Activated CD8-positive, alpha-beta memory T cell treated with anti-CD3 and anti-CD28 coated beads for 48 hours (primary cell): ENCODE results near the gene SMPX.
A peak's percentile ranks its signal among the peaks of the same experiment; 100 is the strongest.
"Not testable (repeated sequence)": the region's sequence is repeated elsewhere in the genome, so short reads cannot be mapped to it uniquely, and the experiment has no call there.

ENCODE experiments used
- DNase-seq, 3 experiments: peaks; one replicate each; pipeline ENCODE4 v3.0.0-alpha.2; 2020; ENCODE audit warnings: low read depth in 2 of 3, low spot score in 2 of 3

Gene SMPX

DNA sequence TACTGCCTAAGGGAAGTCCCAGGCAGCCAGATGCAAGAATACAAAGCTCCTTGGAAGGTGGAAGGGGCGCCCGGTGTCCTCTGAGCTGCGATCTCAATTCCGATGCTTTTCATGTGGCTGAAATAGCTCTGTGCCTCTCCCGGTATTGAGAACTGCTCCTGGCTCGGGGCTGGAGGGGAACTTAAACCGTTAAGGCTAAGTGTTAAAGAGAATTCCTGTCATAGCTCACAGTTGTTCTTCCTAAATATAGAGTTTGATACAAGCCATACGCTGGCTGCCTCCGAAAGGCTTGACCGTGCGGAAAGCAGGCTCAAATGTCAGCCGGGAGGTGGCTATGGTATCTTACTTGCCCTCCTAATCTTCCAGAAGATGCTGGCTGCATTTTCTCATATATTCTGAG lies at the start of gene SMPX:
SMPX (minus strand) TSS at position 157 of the 400 bp plus-strand sequence. CDS start 3,826 bp downstream, outside the sequence.
- no peak for DNase-seq

DNA sequence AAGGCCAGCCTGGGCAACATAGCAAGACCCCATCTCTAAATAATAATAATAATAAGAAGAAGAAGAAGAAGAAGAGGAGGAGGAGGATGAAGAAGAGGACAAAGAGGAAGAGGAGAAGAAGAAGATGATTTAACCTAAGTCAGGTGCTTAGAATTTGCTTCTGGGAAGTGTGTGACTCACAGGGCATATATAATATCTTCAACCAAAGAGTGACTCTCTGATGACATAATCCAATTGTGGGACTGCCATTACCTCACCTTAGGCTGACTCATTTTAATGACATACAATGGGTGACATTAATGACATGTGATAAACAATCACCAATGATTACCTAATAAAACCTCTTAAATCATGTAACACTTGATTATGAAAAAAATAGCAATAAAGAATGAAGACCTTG lies 48.8 kb upstream of the SMPX start:
- DNase-seq = no peak

DNA sequence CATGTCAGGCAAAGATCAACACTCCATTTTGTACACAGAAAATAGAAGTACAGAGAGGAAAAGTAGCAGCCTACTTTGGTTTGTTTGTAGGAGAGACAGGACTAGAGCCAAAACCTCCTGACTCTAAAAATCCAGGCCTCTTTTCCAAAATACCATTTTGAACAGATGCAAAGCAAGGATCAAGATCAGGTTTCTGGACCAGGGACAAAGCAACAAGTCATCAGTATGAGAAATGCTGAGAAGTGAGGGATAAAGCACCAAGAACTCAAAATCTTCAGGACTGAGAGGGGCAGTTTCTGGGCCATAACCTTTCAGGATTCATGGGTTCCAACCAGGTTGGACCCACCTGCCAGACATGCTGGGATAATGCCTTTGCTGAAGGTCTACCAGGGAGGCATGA lies 44.9 kb upstream of the SMPX start:
- DNase-seq = no peak

DNA sequence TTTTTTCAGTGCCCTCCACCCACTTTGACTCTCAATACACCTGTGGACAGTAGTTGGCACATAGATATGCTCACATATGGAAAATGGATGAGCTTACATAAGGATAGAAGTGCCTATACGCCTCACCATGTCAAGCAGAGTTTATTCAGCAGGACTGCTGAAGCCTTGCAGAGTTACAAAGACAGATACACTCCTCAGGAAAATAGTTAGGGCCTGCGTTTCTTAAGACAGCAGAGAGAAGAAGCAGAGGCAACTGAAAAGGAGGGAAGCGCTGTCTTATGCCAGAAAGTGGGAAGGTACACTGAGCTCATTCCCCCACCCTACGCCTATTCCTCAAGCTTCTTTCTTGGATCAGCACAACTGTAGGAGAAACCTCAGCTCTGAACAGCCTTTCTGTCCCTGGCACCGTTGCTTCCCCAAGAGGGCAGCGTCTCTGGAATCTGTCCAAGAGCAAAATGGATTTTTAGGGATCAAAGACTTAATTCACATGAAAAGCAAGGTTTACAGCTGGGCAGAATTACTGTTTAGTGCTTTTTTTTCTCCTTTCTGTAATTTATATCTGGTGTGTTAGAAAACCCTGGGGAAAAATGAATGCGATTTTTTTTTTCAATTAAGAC lies 44.2 kb upstream of the SMPX start:
- DNase-seq = no peak

DNA sequence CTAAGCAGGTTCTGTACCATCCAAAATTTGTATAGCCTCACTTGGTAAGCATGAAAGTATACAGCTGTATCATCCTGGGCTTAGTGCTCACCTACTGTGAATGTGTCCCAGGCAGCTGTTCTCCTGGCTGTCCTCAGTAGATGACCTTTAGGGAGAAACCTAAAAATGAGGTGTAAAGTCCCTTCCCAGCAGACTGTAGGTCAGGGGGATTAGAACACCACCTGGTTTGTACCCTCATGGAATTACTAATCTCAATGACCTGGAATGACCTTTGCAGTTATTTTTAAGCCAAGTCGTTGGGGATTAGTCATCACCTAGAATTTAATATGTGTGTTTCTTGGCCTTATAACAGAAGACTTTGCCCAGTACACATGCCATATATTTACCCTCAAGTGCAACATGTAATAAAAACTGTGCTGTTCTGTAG lies 42.4 kb upstream of the SMPX start:
- no peak for DNase-seq

DNA sequence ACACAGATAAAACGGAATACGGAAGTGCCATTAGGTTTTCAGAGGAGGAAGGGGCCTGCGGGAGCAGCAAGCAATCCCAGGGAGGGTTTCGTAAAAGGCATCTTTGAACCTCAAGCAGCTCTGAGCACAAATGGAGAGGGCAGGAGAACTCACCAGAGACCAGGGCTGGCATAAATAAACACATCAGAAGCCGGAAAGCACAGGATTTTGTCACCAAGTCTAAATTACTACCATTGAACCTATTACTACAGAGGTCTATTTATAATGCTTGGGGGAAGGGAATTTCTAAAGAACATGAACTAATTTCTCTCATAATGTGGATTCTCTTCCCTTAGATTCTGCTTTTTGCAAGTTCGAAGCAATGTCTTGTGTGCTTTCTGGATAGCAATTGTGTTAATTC lies 41.9 kb upstream of the SMPX start:
- DNase-seq = no peak

DNA sequence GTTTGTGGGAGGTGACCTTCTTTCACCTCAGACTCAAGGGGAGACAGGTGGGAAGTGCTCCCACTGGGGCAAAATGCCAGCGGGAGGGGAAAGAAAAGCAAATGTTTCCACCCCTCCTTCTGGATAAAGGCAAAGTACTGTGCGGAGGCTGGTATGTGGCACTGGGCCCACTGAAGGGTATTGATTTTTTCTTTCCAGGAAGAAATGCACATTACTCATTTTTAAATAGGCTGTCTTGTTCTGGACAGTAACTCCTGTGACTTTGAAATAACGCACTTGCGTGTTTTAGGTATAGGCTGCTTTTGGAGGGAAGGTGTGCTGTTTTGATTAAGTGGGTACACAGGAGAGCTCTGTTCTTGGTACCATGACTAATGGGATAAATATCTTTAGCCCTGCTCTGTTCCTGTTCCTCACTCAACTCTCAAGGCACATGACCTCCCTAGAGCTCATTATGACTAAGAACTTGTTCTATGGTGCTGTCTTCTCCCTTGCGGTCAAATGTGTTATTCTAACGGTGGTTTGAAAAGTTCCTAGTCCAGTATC lies 40.8 kb upstream of the SMPX start:
- no peak for DNase-seq

DNA sequence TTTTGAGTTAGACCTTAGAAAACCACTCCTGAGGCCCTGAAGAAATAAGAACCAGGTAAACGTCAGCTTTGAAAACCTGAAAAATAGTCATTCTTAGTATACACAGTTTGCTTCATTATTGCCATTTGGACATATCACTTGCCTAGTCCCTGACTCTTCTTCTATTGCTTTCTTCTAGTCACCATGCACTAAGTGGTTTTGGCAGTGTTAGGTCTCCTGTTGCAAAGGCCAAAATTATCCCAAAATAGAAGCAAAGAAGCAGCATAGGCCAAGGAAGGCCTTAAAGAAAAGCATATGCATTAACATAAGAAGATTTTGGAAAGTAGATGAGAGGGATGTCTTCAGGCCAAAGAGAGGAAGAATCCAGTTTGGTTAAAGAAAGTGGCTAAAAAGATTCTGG lies 24.1 kb upstream of the SMPX start:
- DNase-seq = no peak

DNA sequence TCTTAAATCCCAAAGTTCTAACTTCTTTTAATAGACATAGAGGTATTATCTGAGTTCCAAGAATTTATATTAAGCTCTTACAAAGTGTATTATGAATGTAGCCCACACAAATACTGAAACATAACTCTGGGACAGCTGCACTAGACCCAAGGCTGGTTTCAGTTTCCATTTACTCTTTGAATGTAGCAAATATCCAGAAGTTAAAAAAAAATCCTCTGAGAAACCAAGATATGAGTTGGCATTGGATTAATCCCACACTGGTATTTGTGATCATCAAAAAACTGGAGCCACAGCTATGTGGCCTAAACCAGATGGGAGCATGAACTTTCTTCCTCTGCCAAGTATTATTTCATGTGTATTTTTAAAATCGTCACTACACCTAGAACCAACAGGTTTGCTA lies 23.6 kb upstream of the SMPX start:
- DNase-seq = no peak

DNA sequence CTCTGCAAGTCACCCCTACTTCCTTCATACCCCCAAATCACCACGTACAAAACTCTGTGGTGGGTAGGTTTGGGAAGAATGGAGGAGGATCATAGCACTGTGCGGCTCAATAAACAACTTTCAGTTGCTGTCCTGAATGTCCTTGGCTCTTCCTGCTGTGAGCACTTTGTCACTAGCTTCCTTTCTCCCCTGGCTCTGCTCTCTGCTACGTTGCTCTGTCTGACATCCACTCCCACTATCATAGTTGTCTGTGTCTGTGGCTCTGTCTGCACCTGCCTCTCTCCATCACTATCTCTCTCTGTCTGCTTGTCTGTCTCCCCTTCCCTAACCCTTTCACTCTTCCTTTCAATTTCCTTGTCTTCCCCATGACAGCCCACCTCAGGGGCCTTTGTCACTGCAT lies 21.2 kb upstream of the SMPX start:
- no peak for DNase-seq

DNA sequence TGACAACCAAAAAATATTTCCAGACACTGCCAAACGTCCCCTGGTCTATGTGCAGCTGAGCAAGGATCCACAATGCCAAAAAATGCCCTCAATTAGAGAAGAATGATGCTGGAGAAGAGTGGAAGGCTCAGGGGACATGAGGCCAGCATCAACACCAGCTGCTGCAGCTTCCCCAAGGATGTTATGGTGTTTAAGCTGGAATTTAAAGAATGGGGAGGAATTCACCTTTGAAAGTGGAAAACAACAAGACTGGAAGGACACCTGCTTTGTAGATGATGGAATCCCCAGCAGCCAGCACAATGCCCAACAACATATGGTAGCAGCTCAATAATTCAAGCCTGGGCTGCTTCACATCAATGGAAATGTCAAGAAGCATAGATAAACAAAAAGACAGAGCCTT lies 20.3 kb upstream of the SMPX start:
- no peak for DNase-seq

DNA sequence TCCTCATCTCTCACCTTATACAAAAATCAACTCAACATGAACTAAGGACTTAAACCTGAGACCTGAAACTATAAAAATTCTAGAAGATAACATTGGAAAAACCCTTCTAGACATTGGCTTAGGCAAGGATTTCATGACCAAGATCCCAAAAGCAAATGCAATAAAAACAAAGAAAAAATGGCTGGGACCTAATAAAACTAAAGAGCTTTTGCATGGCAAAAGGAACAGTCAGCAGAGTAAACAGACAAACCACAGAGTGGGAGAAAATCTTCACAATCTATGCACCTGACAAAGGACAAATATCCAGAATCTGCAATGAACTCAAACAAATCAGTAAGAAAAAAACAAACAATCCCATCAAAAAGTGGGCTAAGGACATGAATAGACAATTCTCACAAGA lies 17.2 kb upstream of the SMPX start:
- DNase-seq = not testable (repeated sequence)

DNA sequence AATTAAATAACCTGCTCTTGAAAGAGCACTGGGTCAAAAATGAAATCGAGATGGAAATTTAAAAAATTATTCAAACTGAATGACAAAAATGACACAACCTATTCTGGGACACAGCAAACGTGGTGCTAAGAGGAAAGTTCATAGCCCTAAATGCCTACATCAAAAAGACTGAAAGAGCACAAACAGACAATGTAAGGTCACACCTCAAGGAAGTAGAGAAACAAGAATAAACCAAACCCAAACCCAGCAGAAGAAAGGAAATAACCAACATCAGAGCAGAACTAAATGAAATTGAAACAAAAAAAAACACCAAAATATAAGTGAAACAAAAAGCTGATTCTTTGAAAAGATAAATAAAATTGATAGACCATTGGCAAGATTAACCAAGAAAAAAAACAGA lies 15.1 kb upstream of the SMPX start:
- not testable (repeated sequence) for DNase-seq

DNA sequence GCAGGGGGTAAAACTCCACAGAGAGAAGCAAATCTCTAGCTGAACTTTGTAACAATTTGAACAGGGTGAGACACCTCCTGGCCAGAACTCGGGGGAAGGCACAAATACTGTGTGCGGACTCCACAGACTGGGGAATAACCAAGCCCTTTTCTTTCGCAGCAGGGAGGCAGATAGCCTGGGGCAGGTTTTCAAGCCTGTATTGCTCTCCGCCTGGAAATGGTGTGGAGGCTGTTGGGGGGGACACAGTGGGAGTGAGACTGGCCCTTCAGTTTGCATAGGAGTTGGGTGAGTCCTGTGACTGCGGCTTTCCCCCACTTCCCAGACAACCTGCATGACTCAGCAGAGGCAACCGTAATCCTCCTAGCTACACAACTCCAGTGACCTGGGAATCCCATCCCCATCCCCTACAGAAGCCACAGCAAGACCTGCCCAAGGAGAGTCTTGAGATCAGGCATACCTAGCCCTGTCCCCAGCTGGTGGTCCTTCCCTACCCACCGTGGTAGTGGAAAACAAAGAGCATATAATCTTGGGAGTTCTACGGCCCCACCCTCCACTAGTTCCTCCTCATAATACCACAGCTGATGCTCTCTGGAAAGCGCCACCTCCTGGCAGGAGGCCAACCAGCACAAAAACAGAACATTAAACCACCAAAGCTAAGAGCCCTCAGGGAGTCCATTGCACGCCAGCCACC lies 12.9 kb upstream of the SMPX start:
- DNase-seq = no peak

DNA sequence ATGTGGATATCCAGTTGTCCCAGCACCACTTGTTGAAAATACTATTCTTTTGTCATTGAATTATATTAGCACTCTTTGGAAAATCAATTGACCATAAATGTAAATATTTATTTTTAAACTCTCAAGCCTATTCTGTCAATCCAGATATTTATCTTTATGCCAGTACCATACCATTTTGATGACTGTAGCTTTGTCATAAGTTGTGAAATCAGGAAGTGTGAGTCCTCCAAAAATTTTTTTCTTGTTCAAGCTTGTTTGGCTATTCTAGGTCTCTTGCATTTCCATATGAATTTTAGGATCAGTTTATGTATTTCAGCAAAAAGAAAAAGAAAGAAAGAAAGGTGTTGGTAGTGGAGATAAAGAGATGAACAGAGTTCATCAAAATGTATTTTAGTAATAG lies 8.2 kb upstream of the SMPX start:
- no peak for DNase-seq

DNA sequence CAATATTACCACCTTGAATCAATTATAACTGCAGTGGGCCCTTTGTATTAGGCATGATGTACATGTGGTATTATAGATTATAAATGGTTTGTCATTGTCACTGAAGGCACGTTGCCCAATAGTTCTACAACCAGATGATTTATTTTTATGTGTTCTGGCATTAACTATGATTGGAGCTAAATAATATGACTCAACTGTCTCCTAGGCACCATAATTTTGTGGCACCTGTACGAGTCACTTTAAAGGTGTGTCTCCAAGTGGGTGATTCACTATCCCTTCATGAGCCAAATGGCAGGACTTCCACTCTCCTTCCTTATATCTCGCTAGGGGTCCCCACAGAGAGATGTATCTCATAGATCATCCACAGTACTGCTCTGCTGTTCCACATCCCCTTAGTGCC lies 6.1 kb upstream of the SMPX start:
- DNase-seq = no peak

DNA sequence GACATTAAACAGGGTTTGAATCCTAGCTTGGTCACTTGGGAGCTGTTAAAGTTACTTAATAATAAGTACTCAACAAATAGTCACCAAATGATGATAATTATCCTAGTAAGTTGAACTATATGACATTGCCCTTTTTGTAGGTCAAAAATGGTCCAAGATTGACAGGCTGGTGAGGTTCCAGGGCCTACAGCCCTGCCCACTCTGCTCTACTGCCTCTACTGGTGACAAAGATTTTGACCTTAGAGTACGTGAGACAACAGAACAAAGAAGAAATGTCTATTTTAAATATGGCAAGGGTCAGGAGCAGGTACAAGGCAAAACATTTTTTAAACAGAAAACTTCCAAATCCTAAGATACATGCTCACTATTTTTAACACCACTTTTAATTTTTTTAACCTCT lies 572 bp upstream of the SMPX start:
- DNase-seq = no peak

DNA sequence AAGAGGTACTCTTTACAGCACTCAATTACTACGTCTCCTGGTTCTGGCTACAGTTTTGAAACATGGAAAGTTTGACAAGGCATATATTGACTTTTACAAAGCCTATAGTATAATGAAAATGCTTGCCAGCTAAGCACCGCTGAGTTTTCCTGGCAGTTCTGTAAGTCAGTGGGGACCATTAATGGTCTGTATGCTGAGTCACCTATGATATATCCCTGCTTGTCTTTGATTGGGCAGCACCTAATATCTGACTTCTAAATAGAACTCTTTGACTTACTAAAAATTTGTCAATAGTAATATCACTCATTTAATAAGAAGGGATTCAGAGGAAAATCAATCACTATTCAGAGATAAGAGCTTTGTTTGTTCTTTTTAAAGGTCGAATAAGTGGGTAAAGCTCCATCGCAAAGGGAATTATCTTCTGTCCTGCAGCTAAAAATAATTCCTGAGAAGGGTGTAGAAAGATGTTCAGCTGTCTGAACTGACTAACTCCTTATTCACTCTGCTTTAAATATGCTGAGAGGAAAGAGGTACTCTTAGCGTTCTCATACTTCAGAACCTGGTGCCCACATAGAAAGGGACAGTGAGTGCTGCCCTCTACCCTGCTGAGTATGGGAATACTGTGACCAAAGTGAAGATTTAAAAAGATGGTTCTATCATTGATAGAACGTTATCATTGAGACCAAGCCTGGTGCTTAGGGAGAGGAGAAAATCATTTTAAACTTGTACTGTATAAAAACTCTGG lies 959 bp downstream of the SMPX start:
- DNase-seq = no peak

DNA sequence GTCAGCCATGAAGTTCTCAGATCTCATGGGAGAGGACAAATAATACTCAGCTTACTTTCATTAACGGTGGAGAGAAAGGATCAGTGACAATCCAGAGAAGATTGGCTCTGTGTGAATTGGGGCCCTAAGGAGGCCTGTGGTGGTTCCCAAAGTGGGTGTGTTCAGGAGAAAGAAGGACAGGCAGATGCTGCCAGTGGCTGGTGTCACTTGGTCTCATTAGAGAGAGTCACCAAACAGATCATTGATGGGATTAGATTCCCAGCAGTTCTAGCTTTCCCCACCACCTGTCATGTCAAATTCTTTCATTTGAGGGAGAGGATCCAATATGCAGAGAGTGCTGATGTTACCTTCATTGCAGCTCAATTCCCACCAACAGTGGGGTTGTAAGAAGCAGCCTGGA lies 8.0 kb downstream of the SMPX start:
- DNase-seq = no peak

DNA sequence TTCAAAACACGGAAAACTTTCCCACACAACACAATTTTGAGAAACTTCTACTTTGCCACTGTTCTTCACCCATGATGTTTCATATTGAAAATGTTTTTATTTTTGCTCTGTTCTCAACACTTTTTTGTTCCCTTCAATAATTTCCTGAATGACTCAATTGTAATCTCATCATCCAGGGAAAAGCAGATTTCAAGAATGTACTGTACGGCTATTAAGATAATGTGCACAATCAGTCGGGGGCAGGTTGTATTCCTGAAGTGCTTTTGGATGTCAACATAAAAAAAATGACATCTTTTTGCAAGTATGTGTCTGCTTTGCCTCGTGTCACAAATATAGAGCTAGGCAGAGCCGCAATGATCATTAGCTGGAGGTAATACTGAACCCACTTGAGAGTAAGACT lies 9.7 kb downstream of the SMPX start:
- no peak for DNase-seq

DNA sequence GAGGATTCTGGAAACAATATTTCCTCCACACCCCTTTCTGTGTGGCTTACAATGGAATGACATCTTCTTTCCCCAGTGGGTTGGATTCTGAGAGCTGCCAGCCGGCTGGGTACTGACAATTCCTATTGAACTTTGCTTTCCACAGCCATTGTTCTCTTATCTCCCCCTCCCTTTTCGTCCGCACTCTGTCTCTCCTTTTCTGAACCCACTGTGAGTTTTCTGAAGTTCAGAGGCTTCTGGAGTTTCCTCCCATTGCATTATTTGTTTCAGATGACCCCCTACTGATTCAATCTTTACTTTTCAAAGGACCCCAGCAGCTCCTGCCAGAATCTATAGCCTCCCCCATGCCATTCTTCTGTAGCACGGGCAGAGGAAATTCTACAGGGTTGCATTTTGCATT lies 10.4 kb downstream of the SMPX start:
- no peak for DNase-seq

DNA sequence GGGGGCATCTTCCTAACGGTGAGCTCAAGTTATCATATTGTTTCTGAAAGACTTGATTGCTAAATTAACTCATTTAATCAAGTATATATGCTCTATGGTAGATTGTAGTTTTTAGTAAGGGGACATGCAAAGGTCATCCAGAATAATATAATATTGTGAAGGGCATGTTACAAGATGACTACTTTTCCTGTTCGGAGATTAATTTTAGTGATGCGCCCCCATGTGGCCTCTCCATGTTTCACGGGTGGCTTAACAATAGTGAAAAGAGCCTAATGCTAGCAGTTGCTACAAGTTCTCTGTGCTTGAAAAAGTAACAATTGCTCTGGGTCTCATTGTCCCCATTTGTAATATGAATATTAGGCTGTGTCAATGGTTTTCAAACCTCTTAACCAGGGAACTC lies 12.2 kb downstream of the SMPX start:
- DNase-seq = peak in 1 of 3 experiments; percentile 2
